HepG2 (cell line): ENCODE measurements around the gene MRGPRE. TPM values are rescaled to one million over a fixed set of nuclear protein-coding genes. Genes with fewer than 3 reads are reported as not detected.

Experiments used
- ATAC-seq: fragments of 200-7000 bp; cut with Tn5 transposase; 3 replicates; pipeline ENCODE4 v1.9.1; 2020; ENCODE audit warnings: mild to moderate bottlenecking, moderate library complexity
- BruUV-seq: library from RNA; stranded (reverse); fragments of 400-500 nt; replicated peaks from 2 replicates; lab custom pipeline; 2021; lab: Mats Ljungman, UMichigan
- CTCF ChIA-PET: fragments of 300-600 bp; formaldehyde crosslinking; extraction: SDS; loops from one replicate; lab custom pipeline; 2021; ENCODE audit warnings: low total read pairs, inconsistent platforms, low intra/inter-chr PET ratio; lab: Yijun Ruan, JAX
- POLR2A ChIA-PET: fragments of 350-600 bp; sonication (Branson Sonifier 250); formaldehyde crosslinking; loops from one replicate; lab custom pipeline; 2020; ENCODE audit warnings: antibody characterized with exemption, inconsistent platforms; lab: Yijun Ruan, JAX
- DNase-seq: peaks from one replicate; pipeline ENCODE4 v3.0.0-alpha.2; 2015; ENCODE audit warnings: low spot score
- FAIRE-seq: peaks from 3 replicates; lab custom pipeline; 2011; peaks lifted over from hg19 to GRCh38; lab: Jason Lieb, UNC
- H2AFZ ChIP-seq: one replicate; pipeline ENCODE4 v1.6.1; 2011; ENCODE audit warnings: low read length, inconsistent platforms
- H3K27ac ChIP-seq: fragments of 300-600 bp; 3 replicates; pipeline ENCODE4 v1.8.0; 2011; ENCODE audit warnings: mixed run types, mild to moderate bottlenecking, mixed read lengths, low read length, inconsistent platforms; ENCODE audit not compliant: insufficient read depth; ENCODE audit errors: extremely low read length
- H3K27me3 ChIP-seq, 2 experiments: fragments of 200-600 bp in 1 of 2; 2 replicates in 1 of 2; 3 replicates in 1 of 2; pipeline versions ENCODE4 v1.6.0 to v1.8.0; 2011; ENCODE audit warnings: low read length in 2 of 2, mild to moderate bottlenecking in 2 of 2, moderate library complexity in 2 of 2, inconsistent platforms in 1 of 2; ENCODE audit not compliant: insufficient read depth in 2 of 2, control insufficient read depth in 1 of 2
- H3K36me3 ChIP-seq, 2 experiments: fragments of 200-600 bp in 1 of 2; replicated peaks in 1 of 2; 2 replicates in 1 of 2; 3 replicates in 1 of 2; pipeline versions ENCODE4 v1.5.1 to v1.8.0; 2011; ENCODE audit warnings: low read length in 2 of 2, inconsistent platforms in 1 of 2; ENCODE audit not compliant: insufficient read depth in 2 of 2, control insufficient read depth in 1 of 2
- H3K4me1 ChIP-seq: 2 replicates; pipeline ENCODE4 v1.5.1; 2012; ENCODE audit warnings: low read length, inconsistent platforms; ENCODE audit not compliant: insufficient read depth
- H3K4me2 ChIP-seq: 2 replicates; pipeline ENCODE4 v1.6.0; 2011; ENCODE audit warnings: low read depth, low read length, inconsistent platforms
- H3K4me3 ChIP-seq, 3 experiments: fragments of 200-600 bp in 1 of 3; sonication (generic), shearing (Covaris generic) in 1 of 3; replicated peaks in 1 of 3; 2 replicates each; pipeline ENCODE4 v1.5.1; 2011 to 2016; ENCODE audit warnings: low read length in 3 of 3, inconsistent platforms in 2 of 3, low read depth in 2 of 3, mild to moderate bottlenecking in 2 of 3, control low read depth in 1 of 3, mixed read lengths in 1 of 3; ENCODE audit not compliant: insufficient read depth in 1 of 3
- H3K79me2 ChIP-seq: one replicate; pipeline ENCODE4 v1.6.1; 2011; ENCODE audit warnings: low read length, inconsistent platforms; ENCODE audit not compliant: insufficient read depth
- H3K9ac ChIP-seq: 2 replicates; pipeline ENCODE4 v1.6.0; 2011; ENCODE audit warnings: mild to moderate bottlenecking, low read depth, low read length, inconsistent platforms; ENCODE audit not compliant: insufficient read depth
- H3K9me3 ChIP-seq: 2 replicates; pipeline ENCODE4 v1.5.1; 2012; ENCODE audit warnings: mild to moderate bottlenecking, low read length
- H4K20me1 ChIP-seq: 2 replicates; pipeline ENCODE4 v1.6.0; 2011; ENCODE audit warnings: inconsistent platforms, mild to moderate bottlenecking, low read length, moderate library complexity; ENCODE audit not compliant: insufficient read depth
- ATM ChIP-seq: fragments of 450-650 bp; IDR thresholded peaks from 2 replicates; pipeline ENCODE4 v1.7.1; 2017; ENCODE audit warnings: mild to moderate bottlenecking, borderline replicate concordance
- CBX5 ChIP-seq: sonication (generic); formaldehyde crosslinking; IDR thresholded peaks from 2 replicates; pipeline ENCODE4 v1.4.0; 2020; ENCODE audit warnings: missing genetic modification reagents, borderline replicate concordance
- ELF1 ChIP-seq: sonication (generic); formaldehyde crosslinking; IDR thresholded peaks from 2 replicates; pipeline ENCODE4 v1.4.0; 2020; ENCODE audit warnings: missing genetic modification reagents
- GZF1 ChIP-seq: sonication (generic); formaldehyde crosslinking; IDR thresholded peaks from 2 replicates; pipeline ENCODE4 v1.5.1; 2020; ENCODE audit warnings: mild to moderate bottlenecking, missing genetic modification reagents
- HDAC1 ChIP-seq: sonication (generic); formaldehyde crosslinking; IDR thresholded peaks from 2 replicates; pipeline ENCODE4 v1.5.1; 2020; ENCODE audit warnings: mild to moderate bottlenecking, missing genetic modification reagents
- HNRNPH1 ChIP-seq: fragments of 200-400 bp; formaldehyde crosslinking; optimal IDR thresholded peaks from 2 replicates; pipeline ENCODE3; 2017; ENCODE audit warnings: mild to moderate bottlenecking, low read depth, low read length
- KLF13 ChIP-seq: sonication (generic); formaldehyde crosslinking; IDR thresholded peaks from 2 replicates; pipeline ENCODE4 v1.4.0; 2020; ENCODE audit warnings: mild to moderate bottlenecking, missing genetic modification reagents
- MEIS2 ChIP-seq: sonication (generic); formaldehyde crosslinking; IDR thresholded peaks from 2 replicates; pipeline ENCODE4 v1.9.0; 2021; ENCODE audit warnings: mild to moderate bottlenecking, missing genetic modification reagents
- RARA ChIP-seq: IDR thresholded peaks from 2 replicates; pipeline ENCODE4 v1.6.1; 2016; ENCODE audit warnings: missing genetic modification reagents, missing compliant biosample characterization
- ZBTB42 ChIP-seq: sonication (generic); formaldehyde crosslinking; IDR thresholded peaks from 2 replicates; pipeline ENCODE4 v1.5.0; 2020; ENCODE audit warnings: mild to moderate bottlenecking, missing genetic modification reagents
- ZMAT3 ChIP-seq: sonication (generic); formaldehyde crosslinking; conservative IDR thresholded peaks from 2 replicates; pipeline ENCODE4 v1.7.0; 2021; ENCODE audit warnings: missing genetic modification reagents
- ZZZ3 ChIP-seq: sonication (generic); formaldehyde crosslinking; IDR thresholded peaks from 2 replicates; pipeline ENCODE4 v1.4.0; 2020; ENCODE audit warnings: missing genetic modification reagents, mild to moderate bottlenecking, borderline replicate concordance
- WGBS: methylation state at CpG from one replicate; pipeline ENCODE4 v1.1.6; 2017; ENCODE audit warnings: low lambda C conversion rate; 5-methylcytosine and 5-hydroxymethylcytosine counted together
- in situ Hi-C: cut with HindIII; loops from 2 replicates; pipeline ENCODE4 v1.10.0; 2017; ENCODE audit warnings: low pct_unique_long_range_greater_than_20kb; ENCODE audit not compliant: extremely low pct_ligation_motif_present
- intact Hi-C: fragments of 100-400 bp; cut with micrococcal nuclease; formaldehyde crosslinking; loops from one replicate; pipeline ENCODE4 v1.10.0; 2022; ENCODE audit not compliant: unreplicated experiment
- polyA plus RNA-seq, 8 experiments: library from polyadenylated mRNA; depleted of rRNA in 3 of 8; stranded (reverse) in 7 of 8; unstranded in 1 of 8; fragments of >200 nt; fragmentation: Illumina TruSeq in 4 of 8; extraction: Trizol in 4 of 8; gene quantifications; 2 replicates each; pipeline versions ENCODE4 v1.2.1 to v1.2.3, GENCODE V29; 2011 to 2016; ENCODE audit warnings: low read depth in 4 of 8, missing spikeins in 1 of 8, mixed read lengths in 1 of 8; ENCODE audit not compliant: insufficient read depth in 1 of 8
- total RNA-seq, 5 experiments: library from RNA; depleted of rRNA; stranded (reverse); fragments of >200 nt; fragmentation: Illumina TruSeq; extraction: Trizol; gene quantifications; 2 replicates each; pipeline ENCODE4 v1.2.3, GENCODE V29; 2016; ENCODE audit warnings: low read depth in 1 of 5
- TF ChIP-seq, protein P1 (sequence below): sonication (generic); formaldehyde crosslinking; IDR thresholded peaks from 2 replicates; pipeline ENCODE4 v1.9.0; 2021; ENCODE audit warnings: missing genetic modification reagents, mild to moderate bottlenecking, borderline replicate concordance
- TF ChIP-seq, protein P2 (sequence below): sonication (generic); formaldehyde crosslinking; IDR thresholded peaks from 2 replicates; pipeline ENCODE4 v1.5.0; 2020; ENCODE audit warnings: mild to moderate bottlenecking, missing genetic modification reagents
- TF ChIP-seq, protein P3 (sequence below): IDR thresholded peaks from 2 replicates; pipeline ENCODE4 v1.6.1; 2012; ENCODE audit warnings: low read length, improper control_type of control experiment

The MRGPRE gene
- total and polyA plus RNA-seq, 2 of the 13 experiments (the other 11 are each of a cell fraction or from before 2014, with no cell fraction given), result not detected

DNA sequence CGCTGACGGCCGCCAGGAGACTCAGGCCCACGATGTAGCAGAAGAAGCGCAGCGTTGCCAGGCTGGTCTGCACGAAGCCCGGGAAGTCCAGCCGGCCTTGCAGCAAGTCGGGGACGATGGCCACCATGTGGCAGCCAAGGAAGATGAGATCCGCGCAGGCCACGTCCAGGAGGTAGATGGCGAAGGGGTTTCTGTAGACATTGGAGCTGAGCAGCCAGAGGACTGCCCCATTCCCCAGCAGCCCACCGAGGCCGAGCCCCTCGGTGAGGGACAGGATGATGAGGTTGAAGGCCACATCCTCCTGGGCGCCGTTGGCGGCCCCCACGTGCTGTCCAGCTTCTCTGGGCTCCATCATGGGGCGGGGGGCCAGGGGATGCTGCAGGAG, 3.8 kb downstream of the MRGPRE start (continued):
- TF ChIP-seq, protein P1, sequence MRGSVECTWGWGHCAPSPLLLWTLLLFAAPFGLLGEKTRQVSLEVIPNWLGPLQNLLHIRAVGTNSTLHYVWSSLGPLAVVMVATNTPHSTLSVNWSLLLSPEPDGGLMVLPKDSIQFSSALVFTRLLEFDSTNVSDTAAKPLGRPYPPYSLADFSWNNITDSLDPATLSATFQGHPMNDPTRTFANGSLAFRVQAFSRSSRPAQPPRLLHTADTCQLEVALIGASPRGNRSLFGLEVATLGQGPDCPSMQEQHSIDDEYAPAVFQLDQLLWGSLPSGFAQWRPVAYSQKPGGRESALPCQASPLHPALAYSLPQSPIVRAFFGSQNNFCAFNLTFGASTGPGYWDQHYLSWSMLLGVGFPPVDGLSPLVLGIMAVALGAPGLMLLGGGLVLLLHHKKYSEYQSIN (CRISPR knock-in tag), result no peak

DNA sequence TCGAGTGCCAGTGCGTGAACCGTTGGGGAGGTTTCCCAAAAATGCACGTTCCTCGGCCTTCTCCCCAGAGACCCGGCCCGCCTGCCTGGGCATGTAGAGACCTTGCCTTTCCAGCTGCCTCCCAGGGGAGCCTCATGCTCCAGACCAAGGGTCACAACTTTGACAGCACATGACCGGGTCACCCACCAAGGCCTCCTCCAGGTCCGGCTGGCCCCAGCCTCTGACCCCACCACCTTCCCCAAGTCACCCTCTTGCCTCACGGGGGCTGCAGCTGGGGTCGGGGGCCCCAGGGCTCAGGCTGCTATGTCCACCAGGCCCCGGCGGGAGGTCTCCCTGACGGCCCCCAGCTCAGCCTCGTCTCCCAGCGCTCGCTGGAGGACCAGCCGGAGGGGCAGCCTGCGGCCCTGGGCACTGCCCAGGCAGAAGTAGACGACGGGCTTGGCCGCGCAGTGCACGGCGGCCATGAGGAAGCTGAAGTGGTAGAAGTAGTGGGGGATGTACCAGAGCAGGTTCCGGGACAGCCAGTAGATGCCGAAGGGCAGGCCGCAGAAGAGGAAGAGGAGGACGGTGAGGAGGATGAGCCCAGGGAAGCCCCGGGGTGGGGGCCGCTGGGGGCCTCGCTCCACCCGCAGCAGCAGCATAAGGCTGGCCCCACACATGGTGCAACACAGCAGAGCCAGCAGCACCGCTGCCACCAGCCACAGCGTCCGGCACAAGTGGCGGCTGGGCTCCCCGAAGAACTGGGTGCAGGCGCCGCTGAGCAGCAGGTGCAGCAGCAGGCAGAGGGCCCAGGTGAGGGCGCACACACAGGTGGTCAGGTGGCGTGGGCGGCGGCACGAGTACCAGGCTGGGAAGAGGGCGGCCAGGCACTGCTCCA, 4.4 kb downstream of the MRGPRE start:
- H3K4me2 ChIP-seq, result no peak overlapping the region
- no peaks in the 10 kb centered on the region for H3K4me1 ChIP-seq
- ChIA-PET CTCF (no interaction called here), POLR2A (no interaction called here)
- H4K20me1 ChIP-seq, result no peaks in the 10 kb centered on the region
- no peaks in the 10 kb centered on the region for H3K36me3 ChIP-seq
- H3K27me3 ChIP-seq, result peaks cover 16 to 92% of the 10 kb centered on the region in 2 experiments
- intact Hi-C loops, result no loop called here
- H3K79me2 ChIP-seq, result no peaks in the 10 kb centered on the region
- FAIRE-seq (no peak), ATAC-seq (no peak), DNase-seq (no peak)
- H3K9me3 ChIP-seq, result no peaks in the 10 kb centered on the region
- H3K9ac ChIP-seq, result no peak overlapping the region
- H3K4me3 ChIP-seq, result no peak overlapping the region
- WGBS, result 45% methylated on average over 25 of the region's 46 CpGs
- no peak overlapping the region for H2AFZ ChIP-seq
- no TSS peak for BruUV-seq
- in situ Hi-C loops, result no loop called here
- H3K27ac ChIP-seq, result no peak overlapping the region
- TF ChIP-seq, protein P2, sequence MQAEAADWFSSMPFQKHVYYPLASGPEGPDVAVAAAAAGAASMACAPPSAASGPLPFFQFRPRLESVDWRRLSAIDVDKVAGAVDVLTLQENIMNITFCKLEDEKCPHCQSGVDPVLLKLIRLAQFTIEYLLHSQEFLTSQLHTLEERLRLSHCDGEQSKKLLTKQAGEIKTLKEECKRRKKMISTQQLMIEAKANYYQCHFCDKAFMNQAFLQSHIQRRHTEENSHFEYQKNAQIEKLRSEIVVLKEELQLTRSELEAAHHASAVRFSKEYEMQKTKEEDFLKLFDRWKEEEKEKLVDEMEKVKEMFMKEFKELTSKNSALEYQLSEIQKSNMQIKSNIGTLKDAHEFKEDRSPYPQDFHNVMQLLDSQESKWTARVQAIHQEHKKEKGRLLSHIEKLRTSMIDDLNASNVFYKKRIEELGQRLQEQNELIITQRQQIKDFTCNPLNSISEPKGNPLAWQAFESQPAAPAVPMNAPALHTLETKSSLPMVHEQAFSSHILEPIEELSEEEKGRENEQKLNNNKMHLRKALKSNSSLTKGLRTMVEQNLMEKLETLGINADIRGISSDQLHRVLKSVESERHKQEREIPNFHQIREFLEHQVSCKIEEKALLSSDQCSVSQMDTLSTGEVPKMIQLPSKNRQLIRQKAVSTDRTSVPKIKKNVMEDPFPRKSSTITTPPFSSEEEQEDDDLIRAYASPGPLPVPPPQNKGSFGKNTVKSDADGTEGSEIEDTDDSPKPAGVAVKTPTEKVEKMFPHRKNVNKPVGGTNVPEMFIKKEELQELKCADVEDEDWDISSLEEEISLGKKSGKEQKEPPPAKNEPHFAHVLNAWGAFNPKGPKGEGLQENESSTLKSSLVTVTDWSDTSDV (CRISPR knock-in tag), result no peak
- TF ChIP-seq ZBTB42, result no peak
- no peak for TF ChIP-seq KLF13 (CRISPR knock-in tag)
- no peak for TF ChIP-seq ATM
- TF ChIP-seq, protein P3, sequence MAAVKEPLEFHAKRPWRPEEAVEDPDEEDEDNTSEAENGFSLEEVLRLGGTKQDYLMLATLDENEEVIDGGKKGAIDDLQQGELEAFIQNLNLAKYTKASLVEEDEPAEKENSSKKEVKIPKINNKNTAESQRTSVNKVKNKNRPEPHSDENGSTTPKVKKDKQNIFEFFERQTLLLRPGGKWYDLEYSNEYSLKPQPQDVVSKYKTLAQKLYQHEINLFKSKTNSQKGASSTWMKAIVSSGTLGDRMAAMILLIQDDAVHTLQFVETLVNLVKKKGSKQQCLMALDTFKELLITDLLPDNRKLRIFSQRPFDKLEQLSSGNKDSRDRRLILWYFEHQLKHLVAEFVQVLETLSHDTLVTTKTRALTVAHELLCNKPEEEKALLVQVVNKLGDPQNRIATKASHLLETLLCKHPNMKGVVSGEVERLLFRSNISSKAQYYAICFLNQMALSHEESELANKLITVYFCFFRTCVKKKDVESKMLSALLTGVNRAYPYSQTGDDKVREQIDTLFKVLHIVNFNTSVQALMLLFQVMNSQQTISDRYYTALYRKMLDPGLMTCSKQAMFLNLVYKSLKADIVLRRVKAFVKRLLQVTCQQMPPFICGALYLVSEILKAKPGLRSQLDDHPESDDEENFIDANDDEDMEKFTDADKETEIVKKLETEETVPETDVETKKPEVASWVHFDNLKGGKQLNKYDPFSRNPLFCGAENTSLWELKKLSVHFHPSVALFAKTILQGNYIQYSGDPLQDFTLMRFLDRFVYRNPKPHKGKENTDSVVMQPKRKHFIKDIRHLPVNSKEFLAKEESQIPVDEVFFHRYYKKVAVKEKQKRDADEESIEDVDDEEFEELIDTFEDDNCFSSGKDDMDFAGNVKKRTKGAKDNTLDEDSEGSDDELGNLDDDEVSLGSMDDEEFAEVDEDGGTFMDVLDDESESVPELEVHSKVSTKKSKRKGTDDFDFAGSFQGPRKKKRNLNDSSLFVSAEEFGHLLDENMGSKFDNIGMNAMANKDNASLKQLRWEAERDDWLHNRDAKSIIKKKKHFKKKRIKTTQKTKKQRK, result no peak
- TF ChIP-seq RARA, result no peak
- no peak for TF ChIP-seq GZF1 (CRISPR knock-in tag)
- no peak for TF ChIP-seq ZMAT3
- no peak for TF ChIP-seq ELF1 (CRISPR knock-in tag)
- TF ChIP-seq MEIS2 (CRISPR knock-in tag), result no peak
- no peak for TF ChIP-seq HNRNPH1
- no peak for TF ChIP-seq HDAC1 (CRISPR knock-in tag)
- no peak for TF ChIP-seq ZZZ3 (CRISPR knock-in tag)
- TF ChIP-seq CBX5 (CRISPR knock-in tag), result no peak
